Loucy (cell line): ENCODE data around the gene DUSP28.
A peak's percentile ranks its signal among the peaks of the same experiment; 100 is the strongest.

Experiments
- H2AFZ ChIP-seq: fragments of 200-600 bp; sonication (generic); 2 replicates; pipeline ENCODE4 v1.6.0; 2016; ENCODE audit warnings: antibody characterized with exemption, mild to moderate bottlenecking, low read length, moderate library complexity
- H3F3A ChIP-seq: fragments of 200-600 bp; 2 replicates; pipeline ENCODE4 v1.6.0; 2016; ENCODE audit warnings: antibody characterized with exemption, low read depth, mild to moderate bottlenecking
- H3K27me3 ChIP-seq: fragments of 200-600 bp; sonication (generic); 2 replicates; pipeline ENCODE4 v1.6.1; 2014; ENCODE audit warnings: low read length, mild to moderate bottlenecking; ENCODE audit not compliant: insufficient read depth, poor library complexity, severe bottlenecking
- H3K36me3 ChIP-seq: fragments of 200-600 bp; sonication (generic); 2 replicates; pipeline ENCODE4 v1.6.1; 2016; ENCODE audit warnings: low read length; ENCODE audit not compliant: insufficient read depth
- H3K4me1 ChIP-seq: fragments of 200-600 bp; sonication (generic); 2 replicates; pipeline ENCODE4 v1.5.1; 2014; ENCODE audit warnings: low read length, mild to moderate bottlenecking; ENCODE audit not compliant: insufficient read depth, poor library complexity, severe bottlenecking
- H3K4me2 ChIP-seq: fragments of 200-600 bp; sonication (generic); 2 replicates; pipeline ENCODE4 v1.6.0; 2014; ENCODE audit warnings: antibody characterized with exemption, low read length, low read depth, mild to moderate bottlenecking; ENCODE audit not compliant: poor library complexity, severe bottlenecking
- H3K4me3 ChIP-seq: fragments of 200-600 bp; sonication (generic); 2 replicates; pipeline ENCODE4 v1.5.1; 2014; ENCODE audit warnings: low read length, mild to moderate bottlenecking, mixed read lengths; ENCODE audit not compliant: poor library complexity, severe bottlenecking
- H3K79me2 ChIP-seq: fragments of 200-600 bp; sonication (generic); 2 replicates; pipeline ENCODE4 v1.6.1; 2014; ENCODE audit warnings: low read length; ENCODE audit not compliant: insufficient read depth
- H3K9ac ChIP-seq: fragments of 200-600 bp; sonication (generic); 2 replicates; pipeline ENCODE4 v1.6.0; 2014; ENCODE audit warnings: mild to moderate bottlenecking, low read depth, low read length, moderate library complexity; ENCODE audit not compliant: poor library complexity, severe bottlenecking
- H3K9me2 ChIP-seq: fragments of 200-600 bp; sonication (generic); replicated peaks from 2 replicates; pipeline ENCODE4 v1.6.1; 2016; ENCODE audit warnings: low read depth, low read length, mixed read lengths
- H3K9me3 ChIP-seq: fragments of 200-600 bp; sonication (generic); 2 replicates; pipeline ENCODE4 v1.6.1; 2014; ENCODE audit warnings: mild to moderate bottlenecking, antibody characterized with exemption, low read length, low read depth; ENCODE audit not compliant: insufficient read depth
- H4K20me1 ChIP-seq: fragments of 200-600 bp; sonication (generic); 2 replicates; pipeline ENCODE4 v1.6.0; 2014; ENCODE audit warnings: antibody characterized with exemption, low read length, mild to moderate bottlenecking; ENCODE audit not compliant: insufficient read depth, poor library complexity, severe bottlenecking
- EZH2phosphoT487 ChIP-seq: fragments of 200-600 bp; IDR thresholded peaks from 2 replicates; pipeline ENCODE4 v1.6.1; 2018; ENCODE audit warnings: antibody characterized with exemption, mild to moderate bottlenecking, moderate library complexity, borderline replicate concordance
- TF ChIP-seq, protein P1 (sequence below): fragments of 200-600 bp; sonication (generic); conservative IDR thresholded peaks from 2 replicates; pipeline ENCODE4 v1.5.1; 2014; ENCODE audit warnings: mild to moderate bottlenecking, antibody characterized with exemption, low read length

Gene DUSP28

DNA sequence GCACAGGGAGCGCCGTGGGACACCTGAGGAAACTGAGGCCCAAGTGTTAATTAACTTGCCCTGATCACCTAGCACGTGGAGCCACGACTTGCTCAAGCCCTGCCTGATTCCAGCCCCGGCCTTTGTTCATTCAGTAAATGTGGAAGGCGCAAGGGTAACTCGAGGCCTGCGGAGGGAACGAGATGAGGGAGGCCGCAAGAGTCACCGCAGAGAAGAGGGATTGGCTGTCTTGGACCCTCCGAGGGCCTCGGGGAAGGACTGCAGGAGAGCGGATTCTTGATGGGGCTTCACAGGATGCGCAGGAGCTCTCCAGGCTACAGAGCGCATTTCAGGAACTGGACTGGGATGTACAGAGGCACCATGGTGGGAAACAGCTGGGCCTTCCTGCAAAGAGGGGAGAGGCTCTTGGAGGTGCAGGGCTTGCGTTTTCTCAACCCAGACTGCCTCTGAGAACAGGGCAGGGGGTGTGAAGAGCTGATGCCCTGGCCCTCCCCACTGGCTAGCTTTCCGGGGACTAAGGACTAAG lies 1.9 kb upstream of the DUSP28 start:
- Histone ChIP-seq H3K27me3 (no peaks in the 10 kb centered on the region), H3K4me1 (peaks cover 24% of the 10 kb centered on the region), H3K9me3 (no peaks in the 10 kb centered on the region), H2AFZ (no peak overlapping the region), H3K4me3 (peak overlapping the region; percentile 87), H4K20me1 (peaks cover 25% of the 10 kb centered on the region), H3K9me2 (no peaks in the 10 kb centered on the region), H3K9ac (no peak overlapping the region), H3K79me2 (peaks cover 71% of the 10 kb centered on the region), H3K36me3 (peaks cover 4% of the 10 kb centered on the region; the same call in 1 of the 2 replicates), H3F3A (no peaks in the 10 kb centered on the region), H3K4me2 (peak overlapping the region; percentile 89)
- no peak for TF ChIP-seq EZH2phosphoT487
- TF ChIP-seq, protein P1, sequence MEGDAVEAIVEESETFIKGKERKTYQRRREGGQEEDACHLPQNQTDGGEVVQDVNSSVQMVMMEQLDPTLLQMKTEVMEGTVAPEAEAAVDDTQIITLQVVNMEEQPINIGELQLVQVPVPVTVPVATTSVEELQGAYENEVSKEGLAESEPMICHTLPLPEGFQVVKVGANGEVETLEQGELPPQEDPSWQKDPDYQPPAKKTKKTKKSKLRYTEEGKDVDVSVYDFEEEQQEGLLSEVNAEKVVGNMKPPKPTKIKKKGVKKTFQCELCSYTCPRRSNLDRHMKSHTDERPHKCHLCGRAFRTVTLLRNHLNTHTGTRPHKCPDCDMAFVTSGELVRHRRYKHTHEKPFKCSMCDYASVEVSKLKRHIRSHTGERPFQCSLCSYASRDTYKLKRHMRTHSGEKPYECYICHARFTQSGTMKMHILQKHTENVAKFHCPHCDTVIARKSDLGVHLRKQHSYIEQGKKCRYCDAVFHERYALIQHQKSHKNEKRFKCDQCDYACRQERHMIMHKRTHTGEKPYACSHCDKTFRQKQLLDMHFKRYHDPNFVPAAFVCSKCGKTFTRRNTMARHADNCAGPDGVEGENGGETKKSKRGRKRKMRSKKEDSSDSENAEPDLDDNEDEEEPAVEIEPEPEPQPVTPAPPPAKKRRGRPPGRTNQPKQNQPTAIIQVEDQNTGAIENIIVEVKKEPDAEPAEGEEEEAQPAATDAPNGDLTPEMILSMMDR, result no peak

DNA sequence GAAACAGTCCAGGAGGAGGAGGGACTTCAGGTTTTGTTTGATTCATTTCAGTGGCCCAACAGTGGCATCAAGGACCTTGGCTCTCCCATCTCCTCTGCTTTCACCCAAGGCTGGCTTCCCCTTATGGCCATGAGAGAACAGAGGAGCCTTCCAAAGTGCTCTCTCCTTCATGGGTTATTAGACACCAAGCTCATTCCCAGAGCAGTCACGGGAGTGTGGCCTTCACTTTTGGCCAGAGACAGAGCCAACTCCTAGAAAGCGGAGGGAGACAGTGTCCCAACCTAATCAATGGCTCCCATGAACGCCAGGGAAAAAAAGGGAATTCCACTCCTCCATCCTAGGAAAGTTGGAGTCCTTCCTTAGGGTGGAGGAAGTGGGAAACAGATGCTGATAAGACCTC lies 871 bp upstream of the DUSP28 start:
- peaks cover 34% of the 10 kb centered on the region for H3K4me1 ChIP-seq
- peak overlapping the region; percentile 89 for H3K4me2 ChIP-seq
- H4K20me1 ChIP-seq, result peaks cover 25% of the 10 kb centered on the region
- H3K4me3 ChIP-seq, result peak overlapping the region; percentile 87
- peaks cover 4% of the 10 kb centered on the region; the same call in 1 of the 2 replicates for H3K36me3 ChIP-seq
- H2AFZ ChIP-seq, result no peak overlapping the region
- H3K9me3 ChIP-seq, result no peaks in the 10 kb centered on the region
- H3K9ac ChIP-seq, result peak overlapping the region; percentile 98
- peaks cover 80% of the 10 kb centered on the region for H3K79me2 ChIP-seq
- TF ChIP-seq EZH2phosphoT487, result no peak
- TF ChIP-seq, protein P1, result no peak
- no peaks in the 10 kb centered on the region for H3K27me3 ChIP-seq
- no peaks in the 10 kb centered on the region for H3K9me2 ChIP-seq
- H3F3A ChIP-seq, result no peaks in the 10 kb centered on the region

DNA sequence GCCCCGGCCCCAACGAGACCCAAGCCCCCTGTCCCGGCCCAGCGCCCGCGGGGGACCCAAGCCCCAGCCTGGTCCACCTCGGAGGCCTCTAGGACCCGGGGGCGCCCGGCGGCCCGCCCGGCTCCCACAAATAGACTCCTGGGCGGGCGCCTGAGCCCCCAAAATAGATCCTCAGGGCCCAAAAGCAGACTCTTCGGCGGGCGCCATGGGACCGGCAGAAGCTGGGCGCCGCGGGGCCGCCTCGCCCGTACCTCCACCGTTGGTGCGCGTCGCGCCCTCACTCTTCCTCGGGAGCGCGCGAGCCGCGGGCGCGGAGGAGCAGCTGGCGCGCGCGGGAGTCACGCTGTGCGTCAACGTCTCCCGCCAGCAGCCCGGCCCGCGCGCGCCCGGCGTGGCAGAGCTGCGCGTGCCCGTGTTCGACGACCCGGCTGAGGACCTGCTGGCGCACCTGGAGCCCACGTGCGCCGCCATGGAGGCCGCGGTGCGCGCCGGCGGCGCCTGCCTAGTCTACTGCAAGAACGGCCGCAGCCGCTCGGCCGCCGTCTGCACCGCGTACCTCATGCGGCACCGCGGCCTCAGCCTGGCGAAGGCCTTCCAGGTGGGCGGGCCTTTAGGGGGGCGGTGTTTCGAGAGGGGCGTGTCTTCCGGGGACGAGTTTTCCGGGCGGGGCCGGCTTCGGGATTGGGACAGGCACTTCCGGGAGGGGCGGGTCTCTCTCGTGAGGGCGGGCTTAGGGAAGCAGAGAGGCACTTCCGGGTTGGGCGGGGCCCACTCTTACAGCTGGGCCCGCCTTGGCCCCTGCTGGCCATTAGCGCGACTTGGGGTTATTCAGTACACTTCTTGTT lies 545 bp downstream of the DUSP28 start:
- Histone ChIP-seq H3K9me3 (no peaks in the 10 kb centered on the region), H3K9me2 (no peaks in the 10 kb centered on the region), H3K27me3 (no peaks in the 10 kb centered on the region), H3F3A (no peaks in the 10 kb centered on the region), H3K9ac (peak overlapping the region; percentile 98), H3K36me3 (peaks cover 4% of the 10 kb centered on the region; the same call in 1 of the 2 replicates), H2AFZ (peak overlapping the region; percentile 63), H4K20me1 (peaks cover 25% of the 10 kb centered on the region), H3K79me2 (peaks cover 76% of the 10 kb centered on the region), H3K4me2 (peak overlapping the region; percentile 89), H3K4me3 (peak overlapping the region; percentile 87), H3K4me1 (peaks cover 47% of the 10 kb centered on the region)
- TF ChIP-seq EZH2phosphoT487, result no peak
- TF ChIP-seq, protein P1, result 0 out of 2 replicates have a peak, but pooled peaks have one; percentile 18
